ENCODE results near the gene LCTL. TPM values are rescaled to one million over a fixed set of nuclear protein-coding genes. Genes with fewer than 3 reads are reported as not detected.
A peak's percentile ranks its signal among the peaks of the same experiment; 100 is the strongest.
"Not testable (repeated sequence)": the region's sequence is repeated elsewhere in the genome, so short reads cannot be mapped to it uniquely, and the experiment has no call there.

Gene LCTL
- total RNA-seq, 1 donor from 2014 or later: not detected

- not testable (repeated sequence) for DNase-seq (ENCODE audit: low read depth in 2 of 2)
Observed at GRCh38 chr15:66503041-66503648, 62.7 kb downstream of the LCTL start.

GRCh38 chr15:66502491-66502890, 63.3 kb downstream of the LCTL start:
- DNase-seq (ENCODE audit: low read depth in 2 of 2): no peak

- DNase-seq (ENCODE audit: low read depth in 2 of 2): not testable (repeated sequence)
Observed at GRCh38 chr15:66500346-66500745, 65.5 kb downstream of the LCTL start.

- peak; percentile 33 to 51 for DNase-seq (ENCODE audit: low read depth in 2 of 2)
Observed at GRCh38 chr15:66498501-66499386, 67.1 kb downstream of the LCTL start.

Other genes with a start within 250 kb of the LCTL start
- gene TIPIN, start 209.3 kb downstream of the LCTL start, total RNA-seq: 3.7 and 7.1 TPM in 2 replicates
- gene MAP2K1, start 179.1 kb downstream of the LCTL start, total RNA-seq: 29.8 and 33.3 TPM in 2 replicates
- gene SNAPC5, start 68.2 kb downstream of the LCTL start, total RNA-seq: 15.5 and 16.7 TPM in 2 replicates
- 1,501 and 2,634 TPM in 2 replicates for gene RPL4, start 61.1 kb downstream of the LCTL start, total RNA-seq
- gene ZWILCH, start 60.7 kb downstream of the LCTL start, total RNA-seq: 9.1 and 13.4 TPM in 2 replicates
- gene SMAD6, start 136.2 kb upstream of the LCTL start, total RNA-seq: 7.1 and 7.5 TPM in 2 replicates